IMR-90 (cell line): ENCODE results near the gene ATP2B1. TPM values are rescaled to one million over a fixed set of nuclear protein-coding genes. Genes with fewer than 3 reads are reported as not detected.

ENCODE experiments used
- ATAC-seq: fragments of 200-7000 bp; cut with Tn5 transposase; 2 replicates; pipeline ENCODE4 v1.9.1; 2020; ENCODE audit warnings: low read depth, mild to moderate bottlenecking, moderate library complexity
- BruUV-seq: library from RNA; stranded (reverse); fragments of 400-500 nt; replicated peaks from 2 replicates; lab custom pipeline; 2021; lab: Mats Ljungman, UMichigan
- CTCF ChIA-PET: fragments of 300-600 bp; formaldehyde crosslinking; extraction: SDS; loops from one replicate; lab custom pipeline; 2021; ENCODE audit warnings: antibody characterized with exemption; lab: Yijun Ruan, JAX
- POLR2A ChIA-PET: fragments of 300-600 bp; sonication (Branson Sonifier 250); formaldehyde crosslinking; loops from one replicate; lab custom pipeline; 2022; ENCODE audit warnings: antibody characterized with exemption; ENCODE audit not compliant: unreplicated experiment; lab: Charles Lee
- DNase-seq: peaks from one replicate; pipeline ENCODE4 v3.0.0; 2013
- H2AFZ ChIP-seq: replicated peaks from 2 replicates; pipeline ENCODE3; 2013; ENCODE audit warnings: low read length, mild to moderate bottlenecking; ENCODE audit not compliant: poor library complexity
- H2AK5ac ChIP-seq: 2 replicates; pipeline ENCODE4 v1.6.1; 2013; ENCODE audit warnings: low read depth, low read length, inconsistent platforms
- H2AK9ac ChIP-seq: replicated peaks from 2 replicates; pipeline ENCODE3; 2013; ENCODE audit warnings: mild to moderate bottlenecking, low read depth, low read length, moderate library complexity; ENCODE audit not compliant: poor library complexity
- H2BK120ac ChIP-seq: 2 replicates; pipeline ENCODE4 v1.6.1; 2013; ENCODE audit warnings: low read depth, low read length, inconsistent platforms
- H2BK15ac ChIP-seq: 3 replicates; pipeline ENCODE4 v1.6.1; 2013; ENCODE audit warnings: low read depth, low read length, inconsistent platforms
- H2BK20ac ChIP-seq: 2 replicates; pipeline ENCODE4 v1.6.1; 2013; ENCODE audit warnings: low read depth, mild to moderate bottlenecking, inconsistent platforms, low read length, moderate library complexity
- H2BK5ac ChIP-seq: 2 replicates; pipeline ENCODE4 v1.6.1; 2013; ENCODE audit warnings: mild to moderate bottlenecking, low read depth, low read length, inconsistent platforms; ENCODE audit not compliant: poor library complexity, severe bottlenecking
- H3K14ac ChIP-seq: replicated peaks from 2 replicates; pipeline ENCODE4 v1.6.1; 2013; ENCODE audit warnings: low read depth, low read length, inconsistent platforms
- H3K18ac ChIP-seq: 2 replicates; pipeline ENCODE4 v1.6.1; 2013; ENCODE audit warnings: low read depth, low read length, control low read depth
- H3K23ac ChIP-seq: 2 replicates; pipeline ENCODE4 v1.6.1; 2013; ENCODE audit warnings: low read depth, low read length, inconsistent platforms
- H3K27ac ChIP-seq: 2 replicates; pipeline ENCODE4 v1.5.1; 2013; ENCODE audit warnings: mild to moderate bottlenecking, control low read depth, low read length; ENCODE audit not compliant: insufficient read depth
- H3K27me3 ChIP-seq: 2 replicates; pipeline ENCODE4 v1.6.1; 2013; ENCODE audit warnings: low read length; ENCODE audit not compliant: control insufficient read depth, insufficient read depth
- H3K36me3 ChIP-seq: 2 replicates; pipeline ENCODE4 v1.6.1; 2013; ENCODE audit warnings: low read length, mixed read lengths; ENCODE audit not compliant: control insufficient read depth, insufficient read depth
- H3K4ac ChIP-seq: 2 replicates; pipeline ENCODE4 v1.6.1; 2013; ENCODE audit warnings: low read depth, low read length, inconsistent platforms
- H3K4me1 ChIP-seq: 2 replicates; pipeline ENCODE4 v1.6.1; 2013; ENCODE audit warnings: low read length, mixed read lengths; ENCODE audit not compliant: control insufficient read depth, insufficient read depth
- H3K4me2 ChIP-seq: 2 replicates; pipeline ENCODE4 v1.6.1; 2013; ENCODE audit warnings: low read depth, mild to moderate bottlenecking, control low read depth, low read length, moderate library complexity
- H3K4me3 ChIP-seq: 2 replicates; pipeline ENCODE4 v1.5.1; 2013; ENCODE audit warnings: low read depth, mild to moderate bottlenecking, control low read depth, low read length, moderate library complexity; ENCODE audit not compliant: insufficient read depth
- H3K56ac ChIP-seq: 2 replicates; pipeline ENCODE4 v1.6.1; 2013; ENCODE audit warnings: low read length, inconsistent platforms; ENCODE audit not compliant: insufficient read depth; ENCODE audit errors: extremely low read depth
- H3K79me1 ChIP-seq, 2 experiments: 2 replicates each; pipeline ENCODE4 v1.6.1; 2013; ENCODE audit warnings: low read length in 2 of 2, inconsistent platforms in 1 of 2, low read depth in 1 of 2
- H3K9ac ChIP-seq: 2 replicates; pipeline ENCODE4 v1.6.1; 2013; ENCODE audit warnings: low read depth, low read length, control low read depth
- H3K9me1 ChIP-seq: 2 replicates; pipeline ENCODE4 v1.6.1; 2013; ENCODE audit warnings: low read length, inconsistent platforms; ENCODE audit not compliant: insufficient read depth
- H3K9me3 ChIP-seq: 2 replicates; pipeline ENCODE4 v1.6.1; 2013; ENCODE audit warnings: low read length; ENCODE audit not compliant: control insufficient read depth, insufficient read depth
- H4K20me1 ChIP-seq: 2 replicates; pipeline ENCODE4 v1.6.1; 2013; ENCODE audit warnings: low read length, inconsistent platforms; ENCODE audit not compliant: insufficient read depth
- H4K5ac ChIP-seq: 2 replicates; pipeline ENCODE4 v1.6.1; 2013; ENCODE audit warnings: mild to moderate bottlenecking, low read depth, low read length, control low read depth
- H4K8ac ChIP-seq, 2 experiments: 2 replicates each; pipeline ENCODE4 v1.6.1; 2013; ENCODE audit warnings: low read depth in 2 of 2, low read length in 2 of 2, control low read depth in 1 of 2, inconsistent platforms in 1 of 2
- H4K91ac ChIP-seq: 2 replicates; pipeline ENCODE4 v1.6.1; 2013; ENCODE audit warnings: low read depth, low read length, inconsistent platforms; ENCODE audit not compliant: insufficient read depth
- BHLHE40 ChIP-seq: fragments of 150-350 bp; IDR thresholded peaks from 2 replicates; pipeline ENCODE4 v1.6.1; 2016; ENCODE audit warnings: mild to moderate bottlenecking, low read depth, low read length
- CHD1 ChIP-seq: IDR thresholded peaks from 2 replicates; pipeline ENCODE4 v1.6.1; 2012; ENCODE audit warnings: low read depth, low read length, improper control_type of control experiment
- MAZ ChIP-seq: IDR thresholded peaks from 2 replicates; pipeline ENCODE4 v1.6.1; 2012; ENCODE audit warnings: low read depth, mild to moderate bottlenecking, low read length, improper control_type of control experiment, moderate library complexity, borderline replicate concordance
- MXI1 ChIP-seq: IDR thresholded peaks from 2 replicates; pipeline ENCODE4 v1.6.1; 2012; ENCODE audit warnings: low read depth, mild to moderate bottlenecking, low read length, moderate library complexity, borderline replicate concordance
- NFE2L2 ChIP-seq: fragments of 150-350 bp; IDR thresholded peaks from 2 replicates; pipeline ENCODE4 v1.6.1; 2016; ENCODE audit warnings: low read depth, mild to moderate bottlenecking, low read length
- POLR2A ChIP-seq: IDR thresholded peaks from 2 replicates; pipeline ENCODE4 v1.6.1; 2012; ENCODE audit warnings: mild to moderate bottlenecking, low read depth, low read length
- RCOR1 ChIP-seq: IDR thresholded peaks from 2 replicates; pipeline ENCODE4 v1.6.1; 2012; ENCODE audit warnings: mild to moderate bottlenecking, low read length, improper control_type of control experiment; ENCODE audit not compliant: insufficient replicate concordance
- SMC3 ChIP-seq: fragments of 150-350 bp; IDR thresholded peaks from 2 replicates; pipeline ENCODE4 v1.6.1; 2016; ENCODE audit warnings: low read depth, mild to moderate bottlenecking, antibody characterized with exemption, low read length, moderate library complexity
- WGBS, 2 experiments: methylation state at CpG; one replicate each; pipeline versions ENCODE4 v1.1.5 to v1.1.7; 2013; ENCODE audit warnings: missing lambda C conversion rate in 2 of 2; ENCODE audit not compliant: insufficient read length in 1 of 2; ENCODE audit errors: extremely low coverage in 2 of 2; 5-methylcytosine and 5-hydroxymethylcytosine counted together
- dilution Hi-C: fragments of 300-500 bp; cut with HindIII; formaldehyde crosslinking; loops from one replicate; pipeline ENCODE4 v1.14.3; 2018; ENCODE audit warnings: low sequenced_read_pairs; ENCODE audit not compliant: unreplicated experiment
- in situ Hi-C: fragments of 300-500 bp; cut with MboI; formaldehyde crosslinking; loops from 3 replicates; pipeline ENCODE4 v1.14.3; 2019; ENCODE audit warnings: low sequenced_read_pairs, inconsistent platforms, mixed read lengths
- intact Hi-C: fragments of 100-400 bp; cut with micrococcal nuclease; formaldehyde crosslinking; loops from 2 replicates; pipeline ENCODE4 v1.10.0; 2022
- polyA plus RNA-seq, 3 experiments: library from polyadenylated mRNA; depleted of rRNA; stranded (reverse); fragments of >200 nt; gene quantifications; 2 replicates each; pipeline ENCODE4 v1.2.3, GENCODE V29; 2012; ENCODE audit warnings: low replicate concordance in 1 of 3
- total RNA-seq: library from RNA; depleted of rRNA; stranded (reverse); fragments of >200 nt; gene quantifications from 2 replicates; pipeline ENCODE4 v1.2.3, GENCODE V29; 2012
- TF ChIP-seq, protein P1 (sequence below): conservative IDR thresholded peaks from 2 replicates; pipeline ENCODE4 v1.5.1; 2012; ENCODE audit warnings: mild to moderate bottlenecking, low read depth, low read length, improper control_type of control experiment
- TF ChIP-seq, protein P2 (sequence below): fragments of 150-350 bp; IDR thresholded peaks from 2 replicates; pipeline ENCODE4 v1.6.1; 2016; ENCODE audit warnings: low read depth, mild to moderate bottlenecking, low read length, moderate library complexity, borderline replicate concordance

The ATP2B1 gene
- total and polyA plus RNA-seq, 2 of the 4 experiments (the other 2 are of a cell fraction), result 9.9 to 32.6 TPM

DNA sequence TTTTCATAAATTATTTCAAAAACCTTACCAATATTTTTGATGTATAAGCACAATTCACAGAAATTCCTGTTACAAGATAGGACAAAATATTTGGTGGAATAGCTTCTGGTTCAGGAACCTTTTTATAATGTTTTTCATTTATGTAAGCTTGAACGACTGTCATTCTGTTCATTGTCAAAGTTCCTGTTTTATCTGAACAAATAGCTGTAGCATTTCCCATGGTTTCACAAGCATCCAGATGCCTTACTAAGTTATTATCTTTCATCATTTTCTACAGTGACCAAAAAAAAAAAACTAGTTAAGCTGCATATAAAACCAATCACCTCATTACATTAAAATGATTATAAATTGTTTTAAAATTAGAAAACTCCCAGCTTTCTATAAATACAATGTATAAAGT lies 87.1 kb downstream of the ATP2B1 start:
- Histone ChIP-seq H3K36me3 (peaks cover 11% of the 10 kb centered on the region), H2BK15ac (no peak overlapping the region), H3K56ac (no peak overlapping the region), H2BK120ac (no peak overlapping the region), H3K9me3 (no peaks in the 10 kb centered on the region), H3K23ac (no peak overlapping the region), H4K8ac (no peak overlapping the region), H3K18ac (no peak overlapping the region), H2AFZ (no peak overlapping the region), H3K79me1 (peaks cover 6 to 14% of the 10 kb centered on the region in 2 experiments), H3K4me3 (no peak overlapping the region), H3K4me2 (no peak overlapping the region), H3K14ac (no peak overlapping the region), H2AK9ac (no peak overlapping the region), H3K27ac (no peak overlapping the region), H3K4ac (no peak overlapping the region), H2BK5ac (no peak overlapping the region), H3K9me1 (no peaks in the 10 kb centered on the region), H3K4me1 (no peaks in the 10 kb centered on the region), H2BK20ac (no peak overlapping the region), H4K91ac (no peak overlapping the region), H4K20me1 (no peaks in the 10 kb centered on the region), H2AK5ac (no peak overlapping the region), H4K5ac (no peak overlapping the region), H3K9ac (no peak overlapping the region), H3K27me3 (no peaks in the 10 kb centered on the region)
- in situ Hi-C loops, result no loop called here
- no peak for DNase-seq
- POLR2A ChIA-PET, result no interaction called here
- CTCF ChIA-PET, result interaction anchor here (0.6 kb wide), 2 partner anchors 62 to 460 kb away, joined by 3 read pairs; no protein-coding TSS in a partner anchor
- WGBS, 2 experiments, result no CpG with 5 or more reads among the region's 1 CpG
- intact Hi-C loops, result no loop called here
- dilution Hi-C loops, result no loop called here
- no TSS peak for BruUV-seq
- ATAC-seq, result no peak
- TF ChIP-seq MXI1 (no peak), MAZ (no peak), SMC3 (no peak), CHD1 (no peak), NFE2L2 (no peak), POLR2A (no peak), RCOR1 (no peak), BHLHE40 (no peak)
- TF ChIP-seq, protein P1, sequence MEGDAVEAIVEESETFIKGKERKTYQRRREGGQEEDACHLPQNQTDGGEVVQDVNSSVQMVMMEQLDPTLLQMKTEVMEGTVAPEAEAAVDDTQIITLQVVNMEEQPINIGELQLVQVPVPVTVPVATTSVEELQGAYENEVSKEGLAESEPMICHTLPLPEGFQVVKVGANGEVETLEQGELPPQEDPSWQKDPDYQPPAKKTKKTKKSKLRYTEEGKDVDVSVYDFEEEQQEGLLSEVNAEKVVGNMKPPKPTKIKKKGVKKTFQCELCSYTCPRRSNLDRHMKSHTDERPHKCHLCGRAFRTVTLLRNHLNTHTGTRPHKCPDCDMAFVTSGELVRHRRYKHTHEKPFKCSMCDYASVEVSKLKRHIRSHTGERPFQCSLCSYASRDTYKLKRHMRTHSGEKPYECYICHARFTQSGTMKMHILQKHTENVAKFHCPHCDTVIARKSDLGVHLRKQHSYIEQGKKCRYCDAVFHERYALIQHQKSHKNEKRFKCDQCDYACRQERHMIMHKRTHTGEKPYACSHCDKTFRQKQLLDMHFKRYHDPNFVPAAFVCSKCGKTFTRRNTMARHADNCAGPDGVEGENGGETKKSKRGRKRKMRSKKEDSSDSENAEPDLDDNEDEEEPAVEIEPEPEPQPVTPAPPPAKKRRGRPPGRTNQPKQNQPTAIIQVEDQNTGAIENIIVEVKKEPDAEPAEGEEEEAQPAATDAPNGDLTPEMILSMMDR, result no peak
- TF ChIP-seq, protein P2, sequence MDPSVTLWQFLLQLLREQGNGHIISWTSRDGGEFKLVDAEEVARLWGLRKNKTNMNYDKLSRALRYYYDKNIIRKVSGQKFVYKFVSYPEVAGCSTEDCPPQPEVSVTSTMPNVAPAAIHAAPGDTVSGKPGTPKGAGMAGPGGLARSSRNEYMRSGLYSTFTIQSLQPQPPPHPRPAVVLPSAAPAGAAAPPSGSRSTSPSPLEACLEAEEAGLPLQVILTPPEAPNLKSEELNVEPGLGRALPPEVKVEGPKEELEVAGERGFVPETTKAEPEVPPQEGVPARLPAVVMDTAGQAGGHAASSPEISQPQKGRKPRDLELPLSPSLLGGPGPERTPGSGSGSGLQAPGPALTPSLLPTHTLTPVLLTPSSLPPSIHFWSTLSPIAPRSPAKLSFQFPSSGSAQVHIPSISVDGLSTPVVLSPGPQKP, result no peak
